Measurements from ENCODE around the gene DENND5B. TPM values are rescaled to one million over a fixed set of nuclear protein-coding genes. Genes with fewer than 3 reads are reported as not detected.
"Not testable (repeated sequence)": the region's sequence is repeated elsewhere in the genome, so short reads cannot be mapped to it uniquely, and the experiment has no call there.

The DENND5B gene
- total RNA-seq, 1 donor from 2014 or later, result 17.5 TPM

DNA sequence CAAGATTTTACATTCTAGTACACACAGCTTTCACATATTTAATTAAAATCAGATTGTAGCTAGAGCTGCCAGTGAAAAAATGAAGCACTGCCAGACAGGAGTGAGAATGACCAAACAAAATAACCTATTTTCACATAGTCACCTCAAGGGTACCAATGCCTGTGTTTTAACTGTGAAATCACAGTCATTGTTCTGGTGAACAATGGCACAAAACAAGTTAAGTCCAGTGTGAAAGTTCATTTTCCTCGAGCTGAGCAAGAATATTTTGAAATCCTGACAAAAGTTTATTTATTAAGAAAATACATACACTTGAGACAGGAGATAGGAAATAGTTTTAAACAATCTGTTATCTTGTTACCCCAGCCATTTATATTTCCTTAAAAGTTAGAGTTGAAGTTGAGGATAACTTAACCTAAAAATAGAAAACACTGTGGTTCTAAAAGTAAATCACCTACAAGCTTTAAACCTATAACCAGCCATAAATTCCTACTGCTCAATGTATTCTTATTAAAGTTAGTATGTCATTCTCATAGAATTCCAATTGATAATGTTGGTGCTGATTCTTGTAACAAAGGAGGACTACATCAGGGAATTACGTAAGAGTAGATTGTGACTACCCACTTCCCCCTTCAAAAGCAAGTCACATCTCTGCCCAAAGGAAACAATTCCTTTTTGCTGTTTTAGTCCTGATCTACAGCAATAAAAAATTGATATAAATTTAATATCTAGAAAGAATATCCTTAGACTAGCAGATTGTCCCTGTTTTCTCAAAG lies 15.9 kb downstream of the DENND5B start:
- Mint-ChIP-seq H3K27ac (no peak overlapping the region), H3K9me3 (no peaks in the 10 kb centered on the region), H3K27me3 (peaks cover 16% of the 10 kb centered on the region), H3K4me3 (no peak overlapping the region), H3K36me3 (peaks cover 9% of the 10 kb centered on the region), H3K4me1 (ENCODE audit: unreplicated experiment) (peaks cover 6% of the 10 kb centered on the region)
- TF ChIP-seq, protein P1, sequence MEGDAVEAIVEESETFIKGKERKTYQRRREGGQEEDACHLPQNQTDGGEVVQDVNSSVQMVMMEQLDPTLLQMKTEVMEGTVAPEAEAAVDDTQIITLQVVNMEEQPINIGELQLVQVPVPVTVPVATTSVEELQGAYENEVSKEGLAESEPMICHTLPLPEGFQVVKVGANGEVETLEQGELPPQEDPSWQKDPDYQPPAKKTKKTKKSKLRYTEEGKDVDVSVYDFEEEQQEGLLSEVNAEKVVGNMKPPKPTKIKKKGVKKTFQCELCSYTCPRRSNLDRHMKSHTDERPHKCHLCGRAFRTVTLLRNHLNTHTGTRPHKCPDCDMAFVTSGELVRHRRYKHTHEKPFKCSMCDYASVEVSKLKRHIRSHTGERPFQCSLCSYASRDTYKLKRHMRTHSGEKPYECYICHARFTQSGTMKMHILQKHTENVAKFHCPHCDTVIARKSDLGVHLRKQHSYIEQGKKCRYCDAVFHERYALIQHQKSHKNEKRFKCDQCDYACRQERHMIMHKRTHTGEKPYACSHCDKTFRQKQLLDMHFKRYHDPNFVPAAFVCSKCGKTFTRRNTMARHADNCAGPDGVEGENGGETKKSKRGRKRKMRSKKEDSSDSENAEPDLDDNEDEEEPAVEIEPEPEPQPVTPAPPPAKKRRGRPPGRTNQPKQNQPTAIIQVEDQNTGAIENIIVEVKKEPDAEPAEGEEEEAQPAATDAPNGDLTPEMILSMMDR (conservative IDR thresholded peaks at IDR 0.05), result no peak
- DNase-seq (ENCODE audit: extremely low spot score, unreplicated experiment), result no peak

DNA sequence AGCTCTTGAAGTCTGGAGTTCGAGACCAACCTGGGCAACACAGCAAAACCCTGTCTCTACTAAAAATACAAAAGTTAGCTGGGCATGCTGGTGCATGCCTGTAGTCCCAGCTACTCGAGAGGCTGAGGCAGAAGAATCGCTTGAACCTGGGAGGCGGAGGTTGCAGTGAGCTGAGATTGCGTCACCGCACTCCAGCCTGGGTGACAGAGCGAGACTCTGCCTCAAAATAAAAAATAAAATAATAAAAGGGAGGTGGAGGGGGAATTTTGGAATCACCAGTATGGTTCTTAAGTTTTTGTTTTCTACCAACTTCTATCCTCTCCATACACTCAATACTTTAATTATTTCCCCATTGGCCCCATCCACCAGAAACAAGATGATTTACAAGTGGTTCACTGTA lies 16.6 kb downstream of the DENND5B start:
- H3K4me1 Mint-ChIP-seq (ENCODE audit: unreplicated experiment); H3K27ac Mint-ChIP-seq; H3K9me3 Mint-ChIP-seq; DNase-seq (ENCODE audit: extremely low spot score, unreplicated experiment); H3K4me3 Mint-ChIP-seq; H3K36me3 Mint-ChIP-seq: not testable (repeated sequence)
- peaks cover 16% of the 10 kb centered on the region for H3K27me3 Mint-ChIP-seq

- DNase-seq (ENCODE audit: extremely low spot score, unreplicated experiment), result no peak
- Mint-ChIP-seq H3K4me1 (ENCODE audit: unreplicated experiment) (peaks cover 6% of the 10 kb centered on the region), H3K36me3 (peaks cover 9% of the 10 kb centered on the region), H3K27me3 (peaks cover 14% of the 10 kb centered on the region), H3K9me3 (no peaks in the 10 kb centered on the region), H3K4me3 (no peak overlapping the region), H3K27ac (no peak overlapping the region)
- TF ChIP-seq, protein P1 (conservative IDR thresholded peaks at IDR 0.05), result no peak
Measured at GRCh38 chr12:31572900-31573600, 17.9 kb downstream of the DENND5B start.

- Mint-ChIP-seq H3K4me3 (no peak overlapping the region), H3K36me3 (peaks cover 5% of the 10 kb centered on the region), H3K4me1 (ENCODE audit: unreplicated experiment) (peaks cover 6% of the 10 kb centered on the region), H3K27ac (no peak overlapping the region), H3K9me3 (no peaks in the 10 kb centered on the region), H3K27me3 (peaks cover 9% of the 10 kb centered on the region)
- TF ChIP-seq, protein P1 (conservative IDR thresholded peaks at IDR 0.05), result no peak
- no peak for DNase-seq (ENCODE audit: extremely low spot score, unreplicated experiment)
Measured at GRCh38 chr12:31570880-31571279, 20.1 kb downstream of the DENND5B start.

DNA sequence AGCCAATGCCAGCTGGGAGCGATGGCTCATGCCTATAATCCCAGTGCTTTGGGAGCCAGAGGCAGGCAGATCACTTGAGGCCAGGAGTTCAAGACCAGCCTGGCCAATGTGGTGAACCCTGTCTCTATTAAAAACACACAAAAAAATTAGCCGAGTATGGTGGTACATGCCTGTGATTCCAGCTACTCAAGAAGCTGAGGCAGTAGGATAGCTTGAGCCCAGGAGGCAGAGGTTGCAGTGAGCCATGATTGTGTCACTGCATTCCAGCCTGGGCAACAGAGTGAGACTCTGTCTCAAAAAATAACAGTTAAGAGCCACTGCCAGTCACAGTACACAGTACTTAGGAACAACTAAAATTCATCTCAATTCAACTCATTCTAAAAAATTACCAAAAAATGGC lies 21.4 kb downstream of the DENND5B start:
- DNase-seq (ENCODE audit: extremely low spot score, unreplicated experiment); H3K9me3 Mint-ChIP-seq; H3K4me1 Mint-ChIP-seq (ENCODE audit: unreplicated experiment); H3K4me3 Mint-ChIP-seq; H3K27ac Mint-ChIP-seq; H3K36me3 Mint-ChIP-seq; H3K27me3 Mint-ChIP-seq: not testable (repeated sequence)

DNA sequence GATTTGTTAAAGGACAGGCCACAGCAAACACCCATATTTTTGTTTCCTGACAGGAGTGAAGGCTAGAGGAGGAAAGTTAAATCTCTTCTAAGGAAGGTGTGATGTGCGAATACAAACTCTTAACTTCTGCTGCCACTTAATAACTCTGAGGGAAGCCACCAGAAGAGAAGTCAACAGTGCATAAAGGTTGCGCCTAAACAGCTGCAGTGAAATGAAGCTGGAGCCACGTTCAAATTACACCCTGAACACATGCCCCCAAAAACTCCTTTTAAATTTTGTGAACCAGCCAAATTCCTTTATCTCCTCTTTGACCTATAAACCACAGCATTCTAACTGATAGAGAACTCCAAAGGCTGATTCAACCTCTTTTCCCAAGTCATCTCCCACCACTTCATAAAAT lies 22.4 kb downstream of the DENND5B start:
- Mint-ChIP-seq H3K4me1 (ENCODE audit: unreplicated experiment) (peaks cover 6% of the 10 kb centered on the region), H3K27ac (no peak overlapping the region), H3K27me3 (peaks cover 5% of the 10 kb centered on the region), H3K36me3 (peaks cover 5% of the 10 kb centered on the region), H3K4me3 (no peak overlapping the region), H3K9me3 (no peaks in the 10 kb centered on the region)
- no peak for DNase-seq (ENCODE audit: extremely low spot score, unreplicated experiment)
- TF ChIP-seq, protein P1 (conservative IDR thresholded peaks at IDR 0.05), result no peak
